Suppressor macrophage treated with lipopolysaccharide for 4 hours (primary cell): Measurements from ENCODE around the gene TMEM121.

ENCODE experiments used
- DNase-seq: peaks from one replicate; pipeline ENCODE4 v3.0.0-alpha.2; 2020

Gene TMEM121

GRCh38 chr14:105525861-105526775, at the start of gene TMEM121:
Gene TMEM121 (plus strand): TSS chr14:105526583. CDS start chr14:105528835, 2,252 bp downstream.
- DNase-seq = no peak

DNA sequence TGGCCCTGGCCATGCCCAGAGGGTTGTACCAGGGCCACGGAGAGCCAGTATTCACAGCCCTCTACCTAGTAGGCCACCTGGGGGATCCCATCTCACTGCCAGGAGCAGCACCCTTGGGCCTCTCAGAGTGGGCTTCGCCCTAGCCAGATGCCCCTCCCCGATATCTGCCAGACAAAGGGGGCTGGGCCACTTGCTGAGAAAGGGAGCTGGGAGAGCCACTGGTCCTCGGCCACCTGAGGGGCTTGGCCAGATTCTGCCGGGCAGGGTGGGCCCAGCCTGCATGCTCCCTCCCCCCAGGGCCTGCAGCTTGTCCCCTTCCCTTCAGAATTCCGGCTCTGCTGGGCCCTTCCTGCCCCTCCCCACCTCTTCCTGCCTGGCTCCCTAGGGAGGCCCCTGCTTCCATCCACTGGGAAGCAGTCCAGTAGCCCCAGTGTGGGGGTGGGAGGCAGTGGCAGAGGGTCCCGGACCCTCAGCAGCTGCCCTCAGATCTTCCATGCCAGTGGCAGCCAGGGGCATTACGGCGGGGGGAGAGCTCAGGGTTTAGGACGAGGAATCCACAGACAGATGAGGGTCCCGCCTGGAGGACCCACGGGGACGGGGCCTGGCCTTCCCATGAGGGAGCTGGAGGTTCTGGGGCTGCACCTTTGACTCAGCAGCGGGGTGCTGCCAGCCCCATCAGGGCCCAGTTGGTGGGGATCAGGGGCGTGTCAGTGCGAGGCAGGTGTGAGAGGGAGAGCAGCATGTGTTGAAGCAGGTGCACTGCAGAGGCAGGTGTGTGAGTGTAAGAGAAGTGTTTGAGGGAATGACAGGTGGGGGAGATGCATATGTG, 49.3 kb upstream of the TMEM121 start:
- no peak for DNase-seq

- DNase-seq = no peak
Measured at GRCh38 chr14:105477660-105478397, 48.6 kb upstream of the TMEM121 start.

- no peak for DNase-seq
Measured at GRCh38 chr14:105478398-105479251, 47.8 kb upstream of the TMEM121 start.

DNA sequence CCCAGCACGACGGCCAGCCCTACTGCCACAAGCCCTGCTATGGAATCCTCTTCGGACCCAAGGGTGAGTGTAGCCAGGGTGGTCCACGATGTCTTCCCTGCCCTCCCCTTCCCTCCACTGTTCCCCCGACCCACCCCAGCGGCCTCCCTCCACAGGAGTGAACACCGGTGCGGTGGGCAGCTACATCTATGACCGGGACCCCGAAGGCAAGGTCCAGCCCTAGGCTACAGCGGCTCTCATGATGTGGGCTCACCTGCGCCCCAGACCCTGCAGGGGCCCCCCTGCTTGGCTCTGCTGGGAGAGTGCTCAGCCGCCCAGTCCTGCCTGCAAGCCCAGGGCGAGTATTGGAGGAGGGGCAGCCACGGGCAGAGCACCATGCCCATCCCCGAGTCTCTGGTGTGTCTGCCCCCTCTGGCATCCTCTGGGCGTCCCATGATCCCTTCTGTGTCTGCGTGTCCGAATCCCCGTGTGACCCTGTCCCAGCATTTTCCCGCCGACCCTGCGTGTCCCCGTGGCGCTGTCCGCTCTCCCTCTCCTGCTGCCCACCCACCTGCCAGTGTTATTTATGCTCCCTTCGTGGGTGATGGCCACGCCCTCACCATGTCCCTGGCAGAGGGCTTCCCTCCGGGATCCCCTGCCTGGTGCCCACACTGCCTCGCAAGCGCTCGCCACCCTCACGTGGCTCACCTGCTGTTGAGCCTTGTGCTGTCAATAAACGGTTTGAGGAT, 46.8 kb upstream of the TMEM121 start:
- DNase-seq = no peak

- no peak for DNase-seq
Measured at GRCh38 chr14:105480199-105480746, 46.1 kb upstream of the TMEM121 start.

GRCh38 chr14:105480807-105481801, 45.3 kb upstream of the TMEM121 start:
- DNase-seq = peak; percentile 85

- peak; percentile 95 for DNase-seq
Measured at GRCh38 chr14:105481886-105482457, 44.4 kb upstream of the TMEM121 start.

DNA sequence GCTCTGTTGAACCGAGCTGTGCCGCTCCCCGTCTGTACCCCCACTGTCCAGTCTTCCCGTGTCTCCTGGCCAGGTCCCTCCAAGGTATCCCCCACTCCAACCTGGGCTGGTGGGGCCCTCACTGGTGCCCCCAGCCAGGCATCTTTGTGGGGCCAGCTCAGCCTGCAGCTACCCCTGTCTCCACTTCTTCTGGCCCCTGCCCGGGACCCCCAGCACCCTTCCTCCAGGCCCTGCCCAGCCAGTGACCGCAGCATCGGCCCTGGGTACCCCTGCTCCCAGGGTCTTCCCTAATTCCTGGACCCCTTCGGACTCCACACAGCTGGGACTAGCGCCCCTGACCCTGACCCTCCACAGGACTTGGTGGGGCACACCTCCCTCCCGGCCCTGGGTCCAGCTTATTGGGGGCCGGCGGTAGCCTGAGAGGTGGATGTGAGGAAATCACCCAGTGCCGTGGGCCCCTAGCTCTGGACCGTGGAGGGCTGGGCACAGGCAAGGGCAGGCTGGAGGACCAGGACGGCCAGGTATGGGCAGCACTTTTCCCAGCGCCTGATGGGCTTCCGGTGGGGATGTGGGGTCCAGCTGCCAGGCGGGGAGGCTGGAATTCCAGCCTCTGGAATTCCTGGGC, 43.8 kb upstream of the TMEM121 start:
- DNase-seq = no peak

DNA sequence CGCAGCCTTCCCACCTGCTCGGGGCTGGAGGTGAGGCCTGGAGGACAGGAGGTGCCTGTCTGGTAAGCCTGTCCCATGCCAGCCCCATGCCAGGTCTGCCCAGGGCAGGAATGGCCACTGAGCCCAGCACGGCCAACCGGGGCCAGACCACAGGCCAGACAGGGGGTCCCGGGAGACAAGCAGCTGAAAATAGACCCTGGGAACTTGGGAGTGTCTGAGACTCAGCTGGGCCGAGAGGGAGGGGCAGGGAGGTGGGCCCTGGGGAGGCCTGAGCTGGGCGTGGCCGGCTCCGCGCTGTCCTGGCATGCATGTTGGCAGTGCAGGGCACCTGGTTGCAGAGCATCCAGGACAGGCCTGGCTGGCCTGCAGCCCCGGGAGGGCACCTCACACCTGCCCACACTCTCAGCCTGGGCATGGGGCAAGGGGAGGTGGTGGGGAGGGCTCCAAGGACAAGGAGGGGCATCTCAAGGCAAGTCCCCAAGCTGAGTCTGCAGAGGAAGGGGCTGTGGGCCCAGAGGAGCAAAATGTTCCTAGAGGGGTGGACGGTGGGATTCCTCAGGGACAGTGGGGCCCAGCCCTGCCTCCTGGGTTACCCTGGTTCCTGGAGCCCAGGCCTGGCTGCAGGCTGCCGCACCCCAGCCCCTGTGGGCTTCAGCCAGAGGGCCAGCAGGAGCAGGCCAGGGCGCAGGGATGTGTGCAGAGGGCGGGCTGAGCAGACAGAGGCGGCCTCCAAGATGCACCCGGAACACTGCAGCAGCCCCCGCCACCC, 42.9 kb upstream of the TMEM121 start:
- DNase-seq = no peak

DNA sequence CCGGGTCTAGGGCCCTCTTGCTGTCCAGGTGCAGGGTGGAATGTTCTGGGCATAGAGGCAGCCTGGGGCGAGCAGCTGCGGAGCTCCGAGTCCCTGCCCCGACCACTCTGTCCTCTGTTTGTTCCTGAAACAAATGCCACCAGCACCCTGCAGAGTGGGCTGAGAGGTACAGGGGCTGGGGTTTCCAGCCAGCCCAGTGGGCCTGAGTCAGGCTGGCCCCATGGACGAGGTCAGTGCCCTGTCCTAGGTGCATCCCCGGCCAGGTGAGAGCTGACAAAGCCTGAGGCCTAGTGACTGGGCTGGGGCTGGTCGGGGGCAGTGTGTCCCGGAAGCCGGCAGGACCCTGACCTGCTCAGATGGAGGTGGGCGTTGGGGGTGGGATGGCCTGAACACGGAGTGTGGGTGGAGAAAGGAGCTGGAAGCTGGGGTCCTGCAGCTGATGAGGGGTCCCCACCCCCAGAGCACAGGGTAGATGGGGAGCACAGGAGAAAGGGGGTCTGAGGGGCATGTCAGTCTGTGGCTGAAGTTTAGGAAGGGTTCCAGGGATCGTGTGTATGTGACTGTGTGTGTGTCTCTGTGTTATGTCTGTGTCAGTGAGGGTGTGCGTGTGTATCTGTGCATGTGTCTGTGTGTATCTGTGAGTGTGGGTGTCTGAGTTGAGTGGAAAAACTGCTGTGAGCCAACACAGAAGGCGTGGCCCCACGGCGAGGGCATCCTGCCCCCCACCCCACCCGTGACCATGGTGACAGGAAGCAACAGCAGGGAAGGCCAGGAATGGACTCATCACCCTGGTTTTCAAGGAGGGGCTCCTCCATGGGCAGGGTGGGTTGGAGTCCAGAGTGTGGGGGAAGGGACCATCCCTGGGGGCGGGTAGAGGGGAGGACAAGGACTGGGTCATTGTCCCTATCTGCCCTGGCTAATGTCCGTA, 42.0 kb upstream of the TMEM121 start:
- no peak for DNase-seq

DNA sequence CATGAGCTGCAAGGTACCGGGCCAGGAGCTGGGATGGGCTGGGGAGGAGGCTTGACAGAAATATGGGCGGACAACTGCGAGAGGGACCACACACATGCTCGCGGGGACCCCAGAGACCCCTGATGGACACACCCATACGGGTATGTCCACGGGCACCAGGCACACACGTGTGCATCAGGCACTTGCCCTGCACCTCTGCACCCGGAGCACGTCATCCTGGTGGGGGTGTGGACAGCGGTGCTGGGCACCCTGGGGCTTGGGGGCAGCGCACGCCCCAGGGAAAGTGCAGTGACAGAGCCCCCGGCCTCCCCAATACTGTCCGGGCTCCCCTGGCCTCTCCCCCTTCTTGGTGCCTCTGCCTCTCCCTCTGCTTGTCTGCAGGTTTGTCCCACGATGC, 41.4 kb upstream of the TMEM121 start:
- no peak for DNase-seq

DNA sequence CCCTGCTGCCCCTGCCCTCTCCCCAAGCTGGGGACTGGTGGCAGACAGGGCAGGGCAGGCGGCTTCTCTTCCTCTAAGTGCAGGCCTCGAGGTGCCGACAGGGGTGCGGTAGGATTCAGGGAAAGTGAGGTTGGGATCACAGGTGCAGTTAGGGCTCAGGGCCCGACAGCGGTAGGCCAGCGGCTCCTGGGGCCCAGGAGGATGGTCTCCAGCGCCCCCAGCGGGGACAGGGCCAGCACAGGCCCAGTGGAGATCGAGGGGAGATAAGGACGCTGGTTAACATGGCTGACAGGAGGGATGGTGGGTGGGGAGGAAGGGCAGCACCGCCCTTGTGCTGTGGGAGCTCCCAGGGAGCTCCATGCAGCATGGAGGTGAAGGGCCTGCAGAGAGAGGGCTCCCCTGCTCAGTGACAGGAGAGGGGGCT, 40.6 kb upstream of the TMEM121 start:
- DNase-seq = peak; percentile 32

GRCh38 chr14:105486163-105486973, 40.0 kb upstream of the TMEM121 start, which contains the start of gene CRIP1:
Gene CRIP1 (plus strand): TSS chr14:105486886. CDS start chr14:105487260, 374 bp downstream.
- no peak for DNase-seq

DNA sequence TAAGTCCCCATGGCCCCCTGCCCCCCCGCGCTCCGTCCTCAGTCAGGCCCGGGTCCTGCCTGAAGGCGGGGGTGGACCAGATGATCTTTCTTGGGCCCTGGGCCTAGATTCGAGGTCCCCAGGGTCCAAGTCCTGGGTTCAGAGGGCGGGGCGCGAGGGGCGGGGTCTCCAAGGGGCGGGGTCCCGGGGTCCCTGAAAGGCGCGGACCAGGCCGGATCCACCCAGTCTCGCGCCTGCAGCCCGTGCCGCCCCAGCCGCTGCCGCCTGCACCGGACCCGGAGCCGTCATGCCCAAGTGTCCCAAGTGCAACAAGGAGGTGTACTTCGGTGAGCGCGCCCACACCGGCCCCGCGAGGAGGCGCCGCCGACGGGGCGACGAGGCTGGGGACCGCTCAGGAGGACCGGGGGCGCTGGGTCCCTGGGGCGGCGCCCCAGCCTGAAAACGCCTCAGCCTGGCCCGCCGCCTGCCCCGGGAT, 39.4 kb upstream of the TMEM121 start:
- no peak for DNase-seq
